Breast epithelium (tissue), 3 donors: ENCODE data around the gene TESK2.

Source experiments
- CTCF ChIP-seq, 3 donors: fragments of 450-650 bp; IDR thresholded peaks; one replicate each; pipeline ENCODE4 v1.5.1; 2016 to 2017; ENCODE audit warnings: antibody characterized with exemption in 3 of 3, mild to moderate bottlenecking in 3 of 3, moderate library complexity in 3 of 3
- POLR2AphosphoS5 ChIP-seq, 3 donors: sonication (generic); formaldehyde crosslinking; IDR thresholded peaks; one replicate each; pipeline ENCODE4 v1.6.1; 2017; ENCODE audit warnings: antibody characterized with exemption in 3 of 3

GRCh38 chr1:45430490-45430889 lies 60.5 kb downstream of the TESK2 start:
- TF ChIP-seq CTCF (IDR thresholded peaks at IDR 0.05), result no peak
- TF ChIP-seq POLR2AphosphoS5 (IDR thresholded peaks at IDR 0.05), result no peak
